NCI-H748 (cell line): ENCODE results near the gene TNFRSF19.
"Not testable (repeated sequence)": the region's sequence is repeated elsewhere in the genome, so short reads cannot be mapped to it uniquely, and the experiment has no call there.

Source experiments
- DNase-seq: peaks from one replicate; lab custom pipeline; 2025; ENCODE audit not compliant: unreplicated experiment; lab: John Stamatoyannopoulos, UW

TNFRSF19 gene

DNA sequence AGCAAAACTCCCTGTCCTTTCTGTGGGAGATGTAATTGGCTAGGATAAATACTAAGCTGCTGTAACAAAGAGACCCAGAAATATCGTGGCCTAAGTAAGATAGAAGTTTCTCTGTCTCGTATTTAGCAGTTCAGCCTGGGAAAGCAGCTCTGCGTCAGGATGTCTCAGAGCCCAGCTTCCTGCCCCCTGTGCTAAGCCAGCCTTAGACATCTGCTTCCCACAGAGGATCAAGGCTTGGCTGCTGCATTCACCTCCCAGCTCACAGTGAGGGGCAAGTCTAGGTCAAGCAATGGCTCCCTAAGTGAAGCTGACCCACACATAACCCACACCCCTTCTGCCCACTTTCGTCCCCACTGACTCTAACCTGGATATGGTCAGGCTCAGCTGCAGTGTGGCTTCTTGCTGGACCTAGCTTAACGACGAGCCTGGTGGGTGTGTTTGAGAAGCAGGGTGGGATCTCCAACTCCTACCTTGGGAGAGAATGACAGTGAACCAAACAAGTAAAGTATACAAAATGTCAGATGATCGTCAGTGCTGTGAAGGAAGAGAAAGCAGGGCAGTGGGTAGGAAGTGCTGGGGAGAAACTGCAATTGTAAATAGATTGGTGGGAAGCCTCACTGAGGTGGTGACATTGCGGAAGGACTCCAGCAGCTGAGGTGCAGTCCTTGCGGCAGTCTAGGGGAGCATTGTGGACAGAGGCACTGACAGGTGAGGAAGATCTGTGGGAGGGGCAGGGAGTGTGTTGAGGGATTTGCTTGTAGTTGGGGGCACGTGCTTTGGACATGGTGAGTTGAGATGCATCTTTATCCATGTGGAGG is 82.9 kb downstream of the TNFRSF19 start:
- DNase-seq: no peak

DNA sequence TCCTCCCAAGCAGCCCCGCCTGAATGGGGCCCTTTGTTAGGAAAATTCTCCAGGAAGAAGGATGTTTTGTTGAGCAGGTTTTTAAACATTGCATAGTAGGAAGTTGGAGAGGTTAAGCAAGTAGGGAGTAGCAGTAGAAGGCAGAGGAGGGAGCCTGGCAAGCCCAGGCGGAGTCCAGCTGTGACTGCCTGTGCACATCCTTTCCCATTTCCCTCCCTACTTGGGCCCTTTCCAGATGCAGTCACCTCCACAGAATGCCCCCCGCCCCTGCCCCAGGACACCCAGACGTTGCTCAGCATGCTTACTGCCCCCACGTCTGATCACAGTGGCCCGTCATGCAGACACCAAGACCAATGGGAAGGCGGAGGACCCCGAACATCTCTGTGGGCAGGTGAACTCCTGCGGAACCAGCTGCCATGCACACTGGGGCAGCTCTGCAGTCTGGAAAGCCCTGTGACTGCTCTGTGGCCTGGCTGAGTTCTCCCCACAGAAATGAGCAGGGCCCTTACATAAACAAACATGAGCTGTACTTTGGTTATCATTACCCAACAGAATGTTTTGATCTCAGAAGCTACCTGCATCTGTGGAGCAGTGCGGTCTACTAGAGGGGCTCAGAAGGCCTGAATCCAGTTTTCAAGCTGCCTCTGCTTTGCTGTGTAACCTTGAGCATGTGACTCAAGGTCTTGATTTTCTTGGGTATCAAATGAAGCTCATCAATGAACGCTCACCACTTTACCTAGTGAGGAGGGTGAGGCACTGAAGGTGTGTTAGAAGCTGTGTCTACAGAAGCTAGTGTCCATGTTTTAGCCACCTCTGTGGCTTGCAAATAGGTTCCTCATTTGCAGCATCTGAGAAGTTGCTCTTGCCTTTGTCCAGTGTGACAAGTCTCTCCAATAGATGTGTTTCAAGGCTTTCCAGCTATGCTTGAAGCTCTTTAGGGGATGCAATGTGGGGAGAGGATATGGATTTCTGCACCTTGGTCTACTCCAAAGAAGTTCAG is 84.2 kb downstream of the TNFRSF19 start:
- no peak for DNase-seq

GRCh38 chr13:23655321-23655720 is 85.1 kb downstream of the TNFRSF19 start:
- no peak for DNase-seq

- DNase-seq: peak; percentile 98
These were observed 86.6 kb downstream of the TNFRSF19 start for GRCh38 chr13:23656637-23657371.

- DNase-seq: no peak
These were observed 88.8 kb downstream of the TNFRSF19 start for GRCh38 chr13:23658929-23659541.

DNA sequence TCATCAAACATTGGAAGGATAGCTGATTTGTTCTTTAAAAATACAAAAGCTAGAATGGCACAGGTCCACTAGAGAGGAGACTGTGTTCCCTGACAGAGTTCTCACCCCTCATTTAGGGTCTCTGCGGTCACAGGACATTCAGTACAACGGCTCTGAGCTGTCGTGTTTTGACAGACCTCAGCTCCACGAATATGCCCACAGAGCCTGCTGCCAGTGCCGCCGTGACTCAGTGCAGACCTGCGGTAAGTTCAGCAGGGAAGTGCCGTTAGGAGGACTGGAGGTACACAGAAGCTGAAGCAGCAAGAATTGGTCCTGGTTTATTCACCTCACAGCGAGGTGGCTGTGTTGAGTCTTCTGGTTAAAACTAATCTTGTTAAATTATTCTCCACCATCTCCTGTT is 90.0 kb downstream of the TNFRSF19 start:
- no peak for DNase-seq

- DNase-seq: no peak
These were observed 96.4 kb downstream of the TNFRSF19 start for GRCh38 chr13:23666582-23666981.

DNA sequence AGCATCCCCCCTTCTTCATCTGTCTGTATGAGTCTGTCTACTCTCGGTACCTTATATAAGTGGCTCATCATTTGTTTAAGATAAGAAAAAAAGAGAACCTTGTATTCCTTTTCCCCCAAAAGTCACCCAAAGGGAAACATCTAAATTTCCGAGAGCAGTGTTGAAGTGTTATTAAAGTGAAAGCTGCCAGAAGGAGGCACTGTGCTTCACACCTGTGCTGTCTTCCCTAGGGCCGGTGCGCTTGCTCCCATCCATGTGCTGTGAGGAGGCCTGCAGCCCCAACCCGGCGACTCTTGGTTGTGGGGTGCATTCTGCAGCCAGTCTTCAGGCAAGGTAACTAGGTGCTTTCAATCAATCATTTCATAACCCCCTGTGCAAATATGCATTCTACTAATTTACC is 97.5 kb downstream of the TNFRSF19 start:
- no peak for DNase-seq

DNA sequence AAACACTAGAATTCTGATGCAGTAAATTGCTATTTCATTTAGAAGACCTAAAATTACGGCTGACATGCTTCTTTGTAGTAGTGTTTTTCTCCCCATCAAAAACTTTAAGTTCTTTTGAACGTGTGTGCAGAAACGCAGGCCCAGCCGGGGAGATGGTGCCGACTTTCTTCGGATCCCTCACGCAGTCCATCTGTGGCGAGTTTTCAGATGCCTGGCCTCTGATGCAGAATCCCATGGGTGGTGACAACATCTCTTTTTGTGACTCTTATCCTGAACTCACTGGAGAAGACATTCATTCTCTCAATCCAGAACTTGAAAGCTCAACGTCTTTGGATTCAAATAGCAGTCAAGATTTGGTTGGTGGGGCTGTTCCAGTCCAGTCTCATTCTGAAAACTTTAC is 98.3 kb downstream of the TNFRSF19 start:
- DNase-seq: no peak

- no peak for DNase-seq
These were observed 100.6 kb downstream of the TNFRSF19 start for GRCh38 chr13:23670793-23671192.

DNA sequence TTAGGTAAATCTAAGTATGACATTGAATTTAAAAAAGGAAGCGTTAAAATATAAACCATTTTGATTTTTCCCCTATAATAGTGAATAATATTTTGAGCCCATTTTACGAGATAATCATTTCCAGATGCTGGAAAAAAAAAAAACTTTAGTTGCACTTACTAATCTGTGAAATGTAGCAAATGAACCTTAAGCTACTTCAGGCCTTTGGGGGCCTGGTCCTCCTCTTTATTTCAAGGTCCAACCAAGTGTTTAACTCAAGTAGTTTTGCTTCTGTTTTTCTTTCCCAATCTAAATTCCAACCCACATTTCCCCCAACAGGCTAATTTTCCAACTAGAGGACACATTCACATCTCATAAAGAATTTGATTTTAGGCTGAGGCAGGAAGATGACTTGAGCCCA is 101.2 kb downstream of the TNFRSF19 start:
- DNase-seq: no peak

DNA sequence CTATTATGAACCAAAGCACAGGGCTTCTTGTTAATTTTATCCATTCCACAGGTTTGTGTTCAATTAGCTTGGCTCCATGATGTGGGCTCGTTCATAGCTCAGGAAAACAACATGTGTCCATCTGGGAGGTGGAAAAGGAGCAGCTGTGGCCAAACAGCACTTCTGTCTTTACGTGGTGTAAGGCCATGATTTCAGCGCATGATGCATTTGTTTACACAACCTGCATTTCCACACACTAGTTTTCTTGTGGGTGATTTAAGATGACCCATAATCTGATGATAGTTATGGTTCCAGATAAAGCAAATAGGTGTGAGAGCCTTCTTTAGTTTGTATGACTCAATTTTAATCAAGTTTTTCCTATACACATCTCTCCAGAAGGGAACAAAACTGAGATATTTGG is 101.7 kb downstream of the TNFRSF19 start:
- DNase-seq: peak; percentile 56

DNA sequence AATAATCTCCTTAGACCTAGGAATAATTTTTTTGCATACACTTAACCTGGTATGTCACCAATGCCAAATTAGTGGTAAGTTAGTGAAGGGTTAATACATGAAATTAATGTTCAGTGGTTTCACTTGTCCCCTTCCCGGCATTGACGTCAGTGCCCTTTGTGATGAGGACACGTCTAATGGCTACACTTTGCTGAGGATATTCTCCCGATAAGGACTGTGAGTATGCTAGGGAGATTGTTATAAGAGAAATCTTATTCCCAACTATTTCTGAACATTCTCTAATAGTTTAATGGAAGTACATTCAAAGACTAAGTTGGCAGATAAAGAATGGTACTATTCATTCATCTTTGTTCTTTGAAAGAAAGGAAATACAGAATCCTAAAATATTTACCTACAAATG is 102.4 kb downstream of the TNFRSF19 start:
- peak; percentile 40 for DNase-seq

GRCh38 chr13:23673354-23673753 is 103.1 kb downstream of the TNFRSF19 start:
- DNase-seq: no peak

DNA sequence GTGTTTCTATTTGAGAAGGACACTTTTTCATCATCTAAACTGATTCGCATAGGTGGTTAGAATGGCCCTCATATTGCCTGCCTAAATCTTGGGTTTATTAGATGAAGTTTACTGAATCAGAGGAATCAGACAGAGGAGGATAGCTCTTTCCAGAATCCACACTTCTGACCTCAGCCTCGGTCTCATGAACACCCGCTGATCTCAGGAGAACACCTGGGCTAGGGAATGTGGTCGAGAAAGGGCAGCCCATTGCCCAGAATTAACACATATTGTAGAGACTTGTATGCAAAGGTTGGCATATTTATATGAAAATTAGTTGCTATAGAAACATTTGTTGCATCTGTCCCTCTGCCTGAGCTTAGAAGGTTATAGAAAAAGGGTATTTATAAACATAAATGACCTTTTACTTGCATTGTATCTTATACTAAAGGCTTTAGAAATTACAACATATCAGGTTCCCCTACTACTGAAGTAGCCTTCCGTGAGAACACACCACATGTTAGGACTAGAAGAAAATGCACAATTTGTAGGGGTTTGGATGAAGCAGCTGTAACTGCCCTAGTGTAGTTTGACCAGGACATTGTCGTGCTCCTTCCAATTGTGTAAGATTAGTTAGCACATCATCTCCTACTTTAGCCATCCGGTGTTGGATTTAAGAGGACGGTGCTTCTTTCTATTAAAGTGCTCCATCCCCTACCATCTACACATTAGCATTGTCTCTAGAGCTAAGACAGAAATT is 103.8 kb downstream of the TNFRSF19 start:
- no peak for DNase-seq

DNA sequence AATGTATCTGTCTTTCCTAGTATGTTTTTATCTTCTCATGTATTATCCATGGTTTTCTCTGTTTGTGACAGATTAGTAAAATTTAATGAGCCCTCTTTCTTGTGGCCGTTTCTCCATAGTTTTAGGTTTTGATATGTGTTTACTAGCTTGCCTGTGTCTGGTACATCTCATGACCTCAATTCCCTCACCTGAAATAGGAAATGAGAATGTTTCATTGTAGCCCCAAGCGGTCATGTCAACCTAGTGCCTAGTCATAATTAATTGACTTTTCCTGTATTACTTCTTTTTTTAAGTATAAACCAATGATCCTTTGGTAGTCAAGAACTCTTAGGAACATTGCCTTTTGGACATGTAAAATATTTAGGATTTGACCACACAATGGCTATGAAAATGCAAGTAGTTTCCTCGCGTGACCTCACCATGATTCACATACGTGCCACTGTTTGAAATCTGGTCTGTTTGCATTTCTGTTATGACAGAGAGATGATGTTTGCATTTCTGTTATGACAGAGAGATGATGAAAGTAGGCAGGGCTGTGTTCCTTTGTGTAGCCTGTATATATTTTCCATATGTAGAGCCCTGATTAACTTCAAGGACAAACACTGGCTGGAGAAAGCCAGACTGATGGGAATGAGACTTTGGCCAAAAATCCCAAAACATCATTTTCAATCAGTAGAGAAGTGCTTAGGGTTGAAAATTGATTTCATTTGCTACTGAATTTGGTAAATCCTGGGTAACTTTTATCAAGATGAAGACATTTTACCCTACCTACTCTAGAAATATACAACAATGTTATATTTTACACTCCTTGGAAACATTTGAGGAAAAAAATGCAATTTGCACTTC is 104.8 kb downstream of the TNFRSF19 start:
- DNase-seq: peak; percentile 30

GRCh38 chr13:23677679-23678288 is 107.6 kb downstream of the TNFRSF19 start:
- DNase-seq: not testable (repeated sequence)

DNA sequence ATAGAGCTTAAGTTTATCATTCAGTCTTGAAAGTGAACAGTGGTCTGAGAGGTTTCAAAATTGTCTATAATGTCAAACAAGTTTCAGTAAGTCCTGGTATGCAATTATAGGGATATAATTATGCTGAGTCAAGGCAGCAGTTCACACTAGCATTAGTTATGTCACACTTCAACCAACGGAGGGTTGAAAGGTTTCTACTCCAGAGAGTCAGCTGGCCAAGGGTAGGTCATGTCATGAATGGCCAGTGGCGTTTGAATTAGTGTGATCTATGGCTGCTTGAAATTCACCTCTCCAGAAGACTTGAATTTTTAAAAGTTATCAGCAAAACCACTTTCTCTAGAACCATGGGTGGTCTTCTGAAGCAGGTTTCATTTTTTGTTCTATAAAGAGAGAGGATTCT is 108.6 kb downstream of the TNFRSF19 start:
- no peak for DNase-seq

- DNase-seq: no peak
These were observed 109.0 kb downstream of the TNFRSF19 start for GRCh38 chr13:23679220-23679619.
